Neural progenitor cell (in vitro differentiated cells): ENCODE measurements around the gene TOR1A.

Experiments
- EZH2 ChIP-seq: fragments of 200-600 bp; sonication (generic); IDR thresholded peaks from 2 replicates; pipeline ENCODE4 v1.6.1; 2017; ENCODE audit warnings: antibody characterized with exemption, mild to moderate bottlenecking, moderate library complexity
- TF ChIP-seq, protein P1 (sequence below): fragments of 200-600 bp; sonication (generic); IDR thresholded peaks from 2 replicates; pipeline ENCODE4 v1.5.1; 2017; ENCODE audit warnings: antibody characterized with exemption, mild to moderate bottlenecking

DNA sequence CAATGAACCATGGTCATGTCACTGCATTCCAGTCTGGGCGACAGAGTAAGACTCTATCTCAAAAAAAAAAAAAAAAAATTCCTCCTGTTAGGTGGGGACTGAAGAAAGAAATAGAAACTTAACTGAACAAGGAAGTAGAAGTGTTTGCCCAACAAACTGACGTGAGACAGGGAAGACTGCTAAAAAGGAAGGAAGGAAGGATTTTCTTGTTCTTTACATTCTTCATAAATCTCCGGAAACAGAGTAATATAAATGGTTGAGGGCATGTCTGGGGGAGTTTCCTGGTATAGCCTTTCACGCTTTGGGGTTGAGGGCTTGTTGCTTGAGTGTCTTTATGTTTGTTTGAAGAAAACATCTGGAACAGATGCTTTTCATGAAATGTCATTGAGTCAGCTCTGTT, 17.9 kb downstream of the TOR1A start:
- TF ChIP-seq, protein P1, sequence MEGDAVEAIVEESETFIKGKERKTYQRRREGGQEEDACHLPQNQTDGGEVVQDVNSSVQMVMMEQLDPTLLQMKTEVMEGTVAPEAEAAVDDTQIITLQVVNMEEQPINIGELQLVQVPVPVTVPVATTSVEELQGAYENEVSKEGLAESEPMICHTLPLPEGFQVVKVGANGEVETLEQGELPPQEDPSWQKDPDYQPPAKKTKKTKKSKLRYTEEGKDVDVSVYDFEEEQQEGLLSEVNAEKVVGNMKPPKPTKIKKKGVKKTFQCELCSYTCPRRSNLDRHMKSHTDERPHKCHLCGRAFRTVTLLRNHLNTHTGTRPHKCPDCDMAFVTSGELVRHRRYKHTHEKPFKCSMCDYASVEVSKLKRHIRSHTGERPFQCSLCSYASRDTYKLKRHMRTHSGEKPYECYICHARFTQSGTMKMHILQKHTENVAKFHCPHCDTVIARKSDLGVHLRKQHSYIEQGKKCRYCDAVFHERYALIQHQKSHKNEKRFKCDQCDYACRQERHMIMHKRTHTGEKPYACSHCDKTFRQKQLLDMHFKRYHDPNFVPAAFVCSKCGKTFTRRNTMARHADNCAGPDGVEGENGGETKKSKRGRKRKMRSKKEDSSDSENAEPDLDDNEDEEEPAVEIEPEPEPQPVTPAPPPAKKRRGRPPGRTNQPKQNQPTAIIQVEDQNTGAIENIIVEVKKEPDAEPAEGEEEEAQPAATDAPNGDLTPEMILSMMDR, result no peak
- no peak for TF ChIP-seq EZH2
